ENCODE results near the gene POLR2F. TPM values are rescaled to one million over a fixed set of nuclear protein-coding genes. Genes with fewer than 3 reads are reported as not detected.

Gene POLR2F
- total RNA-seq, 1 experiment from 2014 or later: 116 TPM

DNA sequence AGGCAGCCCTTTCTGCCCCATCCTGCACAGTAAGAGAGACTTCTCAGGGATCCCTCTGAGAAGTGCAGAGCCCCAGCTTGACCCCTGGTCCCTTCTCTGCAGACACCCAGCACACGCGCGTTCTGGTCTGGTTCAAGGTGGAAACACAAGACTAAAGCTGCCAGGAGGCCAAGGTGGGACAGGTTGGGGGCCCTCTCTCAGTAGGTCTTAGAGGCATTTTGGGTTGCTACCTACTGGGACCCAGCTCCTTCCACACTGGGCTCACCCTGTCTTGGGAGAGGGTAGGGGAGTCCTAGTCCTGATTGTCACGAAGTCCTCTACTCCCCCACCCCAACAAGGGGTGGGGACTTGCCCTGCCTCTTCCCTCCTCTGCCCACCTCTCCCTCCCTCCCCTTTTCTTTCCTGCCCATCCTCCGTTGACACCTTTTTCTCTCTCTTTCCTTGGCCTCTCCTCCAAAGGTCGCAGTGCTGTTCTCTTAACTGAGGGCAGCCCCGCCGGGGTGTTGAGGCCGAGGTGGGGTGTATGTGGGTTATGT is 31.6 kb downstream of the POLR2F start:
- Histone ChIP-seq H3K4me3 (ENCODE audit: low read depth, low read length) (no peak overlapping the region), H3K36me3 (ENCODE audit: control insufficient read depth, insufficient read depth, low read length) (no peaks in the 10 kb centered on the region), H3K9me3 (no peaks in the 10 kb centered on the region), H3K4me1 (no peaks in the 10 kb centered on the region), H3K27me3 (replicated peaks; ENCODE audit: control insufficient read depth, insufficient read depth, low read length) (no peaks in the 10 kb centered on the region; the same call in 1 of the 2 replicates)
- no peak for DNase-seq
- peaks cover 4% of the 10 kb centered on the region for H3K36me3 Mint-ChIP-seq (ENCODE audit: insufficient read depth, unreplicated experiment)
- intact Hi-C loops (cut with micrococcal nuclease; ENCODE audit: unreplicated experiment): no loop called here
- no peak overlapping the region for H3K4me3 Mint-ChIP-seq (ENCODE audit: unreplicated experiment)
- no peaks in the 10 kb centered on the region for H3K27me3 Mint-ChIP-seq (ENCODE audit: insufficient read depth, unreplicated experiment)
- no peaks in the 10 kb centered on the region for H3K9me3 Mint-ChIP-seq (ENCODE audit: unreplicated experiment)
- CTCF ChIA-PET: no interaction called here
- no peaks in the 10 kb centered on the region for H3K4me1 Mint-ChIP-seq (ENCODE audit: low read depth, unreplicated experiment)
- no peak overlapping the region for H3K27ac Mint-ChIP-seq (ENCODE audit: unreplicated experiment)
- no TSS peak for BruUV-seq (replicated peaks)
- TF ChIP-seq, protein P1, sequence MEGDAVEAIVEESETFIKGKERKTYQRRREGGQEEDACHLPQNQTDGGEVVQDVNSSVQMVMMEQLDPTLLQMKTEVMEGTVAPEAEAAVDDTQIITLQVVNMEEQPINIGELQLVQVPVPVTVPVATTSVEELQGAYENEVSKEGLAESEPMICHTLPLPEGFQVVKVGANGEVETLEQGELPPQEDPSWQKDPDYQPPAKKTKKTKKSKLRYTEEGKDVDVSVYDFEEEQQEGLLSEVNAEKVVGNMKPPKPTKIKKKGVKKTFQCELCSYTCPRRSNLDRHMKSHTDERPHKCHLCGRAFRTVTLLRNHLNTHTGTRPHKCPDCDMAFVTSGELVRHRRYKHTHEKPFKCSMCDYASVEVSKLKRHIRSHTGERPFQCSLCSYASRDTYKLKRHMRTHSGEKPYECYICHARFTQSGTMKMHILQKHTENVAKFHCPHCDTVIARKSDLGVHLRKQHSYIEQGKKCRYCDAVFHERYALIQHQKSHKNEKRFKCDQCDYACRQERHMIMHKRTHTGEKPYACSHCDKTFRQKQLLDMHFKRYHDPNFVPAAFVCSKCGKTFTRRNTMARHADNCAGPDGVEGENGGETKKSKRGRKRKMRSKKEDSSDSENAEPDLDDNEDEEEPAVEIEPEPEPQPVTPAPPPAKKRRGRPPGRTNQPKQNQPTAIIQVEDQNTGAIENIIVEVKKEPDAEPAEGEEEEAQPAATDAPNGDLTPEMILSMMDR (IDR thresholded peaks at IDR 0.05; ENCODE audit: insufficient read depth in 1 of 2, low read depth in 1 of 2, low read length in 1 of 2, severe bottlenecking in 1 of 2, unreplicated experiment in 1 of 2): no peak
- POLR2A ChIA-PET: no interaction called here

- H3K4me1 ChIP-seq: no peaks in the 10 kb centered on the region
- CTCF ChIA-PET: no interaction called here
- H3K9me3 Mint-ChIP-seq (ENCODE audit: unreplicated experiment): no peaks in the 10 kb centered on the region
- no peaks in the 10 kb centered on the region; the same call in 1 of the 2 replicates for H3K27me3 ChIP-seq (replicated peaks; ENCODE audit: control insufficient read depth, insufficient read depth, low read length)
- POLR2A ChIA-PET: no interaction called here
- no peaks in the 10 kb centered on the region for H3K4me1 Mint-ChIP-seq (ENCODE audit: low read depth, unreplicated experiment)
- no peak overlapping the region for H3K4me3 ChIP-seq (ENCODE audit: low read depth, low read length)
- no TSS peak for BruUV-seq (replicated peaks)
- H3K27me3 Mint-ChIP-seq (ENCODE audit: insufficient read depth, unreplicated experiment): no peaks in the 10 kb centered on the region
- H3K27ac Mint-ChIP-seq (ENCODE audit: unreplicated experiment): no peak overlapping the region
- H3K36me3 ChIP-seq (ENCODE audit: control insufficient read depth, insufficient read depth, low read length): no peaks in the 10 kb centered on the region
- DNase-seq: no peak
- no peaks in the 10 kb centered on the region for H3K9me3 ChIP-seq
- H3K36me3 Mint-ChIP-seq (ENCODE audit: insufficient read depth, unreplicated experiment): peaks cover 4% of the 10 kb centered on the region
- TF ChIP-seq, protein P1 (IDR thresholded peaks at IDR 0.05; ENCODE audit: insufficient read depth in 1 of 2, low read depth in 1 of 2, low read length in 1 of 2, severe bottlenecking in 1 of 2, unreplicated experiment in 1 of 2): no peak
- intact Hi-C loops (cut with micrococcal nuclease; ENCODE audit: unreplicated experiment): no loop called here
- no peak overlapping the region for H3K4me3 Mint-ChIP-seq (ENCODE audit: unreplicated experiment)
These were observed 32.3 kb downstream of the POLR2F start for GRCh38 chr22:37985751-37986281.

DNA sequence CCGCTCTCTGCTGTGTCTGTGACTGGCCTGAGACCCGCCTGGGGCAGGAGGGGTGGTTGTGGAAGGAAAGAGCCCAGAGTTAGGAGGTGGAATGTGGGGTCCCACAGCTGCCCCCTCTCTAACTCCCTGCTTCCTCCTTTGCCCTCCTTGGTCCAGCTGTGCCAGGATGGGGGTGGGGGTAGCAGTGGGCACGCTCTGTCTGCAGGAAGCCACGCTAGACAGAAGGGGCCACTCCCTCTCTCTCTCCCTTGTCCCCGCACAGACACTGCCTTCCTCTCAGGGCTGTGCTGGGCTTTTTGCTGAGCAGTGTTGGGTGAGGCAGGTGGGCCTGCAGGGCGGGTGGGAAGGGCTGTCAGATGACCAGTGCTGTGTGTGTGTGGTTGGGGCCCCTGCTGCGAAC is 32.9 kb downstream of the POLR2F start:
- no peaks in the 10 kb centered on the region; the same call in 1 of the 2 replicates for H3K27me3 ChIP-seq (replicated peaks; ENCODE audit: control insufficient read depth, insufficient read depth, low read length)

More for the DNA sequence above, 32.9 kb downstream of the POLR2F start:
- Mint-ChIP-seq H3K27me3 (ENCODE audit: insufficient read depth, unreplicated experiment) (no peaks in the 10 kb centered on the region), H3K4me1 (ENCODE audit: low read depth, unreplicated experiment) (no peaks in the 10 kb centered on the region), H3K36me3 (ENCODE audit: insufficient read depth, unreplicated experiment) (peaks cover 4% of the 10 kb centered on the region), H3K27ac (ENCODE audit: unreplicated experiment) (no peak overlapping the region), H3K9me3 (ENCODE audit: unreplicated experiment) (no peaks in the 10 kb centered on the region), H3K4me3 (ENCODE audit: unreplicated experiment) (no peak overlapping the region)
- BruUV-seq (replicated peaks): no TSS peak
- DNase-seq: no peak
- TF ChIP-seq, protein P1 (IDR thresholded peaks at IDR 0.05; ENCODE audit: insufficient read depth in 1 of 2, low read depth in 1 of 2, low read length in 1 of 2, severe bottlenecking in 1 of 2, unreplicated experiment in 1 of 2): no peak
- Histone ChIP-seq H3K9me3 (no peaks in the 10 kb centered on the region), H3K36me3 (ENCODE audit: control insufficient read depth, insufficient read depth, low read length) (no peaks in the 10 kb centered on the region), H3K4me1 (no peaks in the 10 kb centered on the region), H3K4me3 (ENCODE audit: low read depth, low read length) (no peak overlapping the region)
- POLR2A ChIA-PET: no interaction called here
- CTCF ChIA-PET: no interaction called here
- intact Hi-C loops (cut with micrococcal nuclease; ENCODE audit: unreplicated experiment): no loop called here

Data from Caco-2 (cell line).